ENCODE measurements around the gene TENM3.

The TENM3 gene

DNA sequence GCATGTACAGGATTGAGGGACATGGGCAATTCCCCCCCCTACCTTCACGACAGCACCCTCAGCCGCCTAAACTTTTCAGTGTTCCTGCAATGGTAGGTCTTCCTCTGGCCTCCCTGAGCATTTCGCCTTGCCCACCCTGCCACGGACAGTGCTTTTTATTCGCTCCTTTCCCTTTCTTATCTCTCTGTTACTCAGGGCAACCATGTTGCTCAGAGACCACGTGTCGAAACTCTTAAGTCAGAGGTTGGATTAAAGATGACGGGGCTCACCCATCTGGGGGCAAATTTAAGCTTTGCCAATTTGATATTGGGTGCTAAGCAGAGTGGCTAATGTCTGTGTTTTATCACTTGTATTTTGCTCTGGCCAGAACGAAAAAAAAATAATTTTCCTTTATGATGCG, 20.4 kb downstream of the TENM3 start:
- TF ChIP-seq, protein P1, sequence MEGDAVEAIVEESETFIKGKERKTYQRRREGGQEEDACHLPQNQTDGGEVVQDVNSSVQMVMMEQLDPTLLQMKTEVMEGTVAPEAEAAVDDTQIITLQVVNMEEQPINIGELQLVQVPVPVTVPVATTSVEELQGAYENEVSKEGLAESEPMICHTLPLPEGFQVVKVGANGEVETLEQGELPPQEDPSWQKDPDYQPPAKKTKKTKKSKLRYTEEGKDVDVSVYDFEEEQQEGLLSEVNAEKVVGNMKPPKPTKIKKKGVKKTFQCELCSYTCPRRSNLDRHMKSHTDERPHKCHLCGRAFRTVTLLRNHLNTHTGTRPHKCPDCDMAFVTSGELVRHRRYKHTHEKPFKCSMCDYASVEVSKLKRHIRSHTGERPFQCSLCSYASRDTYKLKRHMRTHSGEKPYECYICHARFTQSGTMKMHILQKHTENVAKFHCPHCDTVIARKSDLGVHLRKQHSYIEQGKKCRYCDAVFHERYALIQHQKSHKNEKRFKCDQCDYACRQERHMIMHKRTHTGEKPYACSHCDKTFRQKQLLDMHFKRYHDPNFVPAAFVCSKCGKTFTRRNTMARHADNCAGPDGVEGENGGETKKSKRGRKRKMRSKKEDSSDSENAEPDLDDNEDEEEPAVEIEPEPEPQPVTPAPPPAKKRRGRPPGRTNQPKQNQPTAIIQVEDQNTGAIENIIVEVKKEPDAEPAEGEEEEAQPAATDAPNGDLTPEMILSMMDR (IDR thresholded peaks at IDR 0.05; ENCODE audit: low read depth, low read length): no peak
- no peak overlapping the region for H3K4me3 ChIP-seq (ENCODE audit: low read depth, low read length)

DNA sequence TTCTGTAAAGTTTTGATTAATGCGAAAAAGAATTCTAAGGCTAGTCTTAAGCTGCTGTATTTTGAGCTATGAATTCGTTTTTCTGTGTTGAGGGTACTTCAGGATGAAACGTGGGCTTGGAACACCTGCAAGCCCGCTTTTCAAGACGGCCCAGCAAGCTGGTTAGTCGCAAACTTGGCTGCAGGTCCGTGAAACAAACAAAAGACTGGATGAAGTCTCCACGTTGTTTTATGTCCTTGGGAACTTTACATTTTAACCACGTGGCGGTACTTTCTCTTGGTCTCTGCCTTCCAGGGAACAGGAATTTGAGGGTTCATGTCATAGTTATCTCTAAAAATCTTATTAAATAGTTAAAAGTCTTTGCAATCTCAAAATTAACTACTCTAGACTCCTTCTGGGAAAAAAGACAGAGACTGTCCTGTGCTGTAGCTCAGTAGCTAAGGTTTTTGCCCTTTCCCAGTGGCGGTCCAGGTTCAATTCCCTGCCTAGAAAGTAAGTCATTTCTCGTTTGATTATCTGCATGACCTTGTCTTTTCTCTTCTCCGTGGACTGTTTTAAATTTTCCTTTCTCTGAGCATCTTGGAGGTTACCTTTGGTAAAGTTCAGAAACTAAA, 21.0 kb downstream of the TENM3 start:
- H3K4me3 ChIP-seq (ENCODE audit: low read depth, low read length): no peak overlapping the region
- TF ChIP-seq, protein P1 (IDR thresholded peaks at IDR 0.05; ENCODE audit: low read depth, low read length): no peak

DNA sequence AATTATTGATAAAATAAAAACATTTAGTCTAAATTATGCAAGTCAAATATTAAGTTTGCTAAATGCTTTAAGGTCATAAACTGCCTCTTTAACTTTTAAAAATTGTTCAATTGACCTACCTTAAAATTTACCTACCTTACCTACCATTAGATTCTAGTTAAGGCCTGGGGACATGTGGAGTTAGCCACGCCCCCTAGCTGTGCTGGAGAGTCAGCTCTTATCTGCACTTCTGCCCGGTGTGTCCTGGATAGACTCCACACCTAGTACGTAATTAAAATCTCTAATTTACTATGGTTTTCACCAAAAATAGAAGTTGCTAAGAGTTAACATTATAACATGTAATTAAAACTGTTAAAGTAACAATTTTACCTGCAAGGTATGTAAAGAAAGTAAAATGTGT, 22.7 kb downstream of the TENM3 start:
- TF ChIP-seq, protein P1 (IDR thresholded peaks at IDR 0.05; ENCODE audit: low read depth, low read length): no peak
- H3K4me3 ChIP-seq (ENCODE audit: low read depth, low read length): no peak overlapping the region

DNA sequence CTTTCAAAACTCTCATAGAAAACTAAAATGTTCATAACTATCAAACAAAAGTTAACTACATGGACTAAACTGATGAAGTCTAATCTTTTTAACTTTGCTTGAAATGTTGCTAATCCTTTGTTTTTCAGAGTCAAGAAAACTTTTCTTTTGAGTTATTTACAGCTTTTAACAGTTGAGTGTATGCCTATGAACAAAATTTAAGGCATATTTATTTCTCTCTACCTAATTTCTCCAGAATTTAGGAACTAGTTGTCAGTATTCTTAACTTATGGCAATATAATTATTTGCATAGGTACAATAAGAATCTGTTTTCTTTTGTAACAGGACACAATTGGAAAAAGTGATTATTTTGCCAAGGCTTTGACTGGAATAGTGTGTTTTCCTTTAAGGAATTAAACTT, 23.8 kb downstream of the TENM3 start:
- TF ChIP-seq, protein P1 (IDR thresholded peaks at IDR 0.05; ENCODE audit: low read depth, low read length): no peak

DNA sequence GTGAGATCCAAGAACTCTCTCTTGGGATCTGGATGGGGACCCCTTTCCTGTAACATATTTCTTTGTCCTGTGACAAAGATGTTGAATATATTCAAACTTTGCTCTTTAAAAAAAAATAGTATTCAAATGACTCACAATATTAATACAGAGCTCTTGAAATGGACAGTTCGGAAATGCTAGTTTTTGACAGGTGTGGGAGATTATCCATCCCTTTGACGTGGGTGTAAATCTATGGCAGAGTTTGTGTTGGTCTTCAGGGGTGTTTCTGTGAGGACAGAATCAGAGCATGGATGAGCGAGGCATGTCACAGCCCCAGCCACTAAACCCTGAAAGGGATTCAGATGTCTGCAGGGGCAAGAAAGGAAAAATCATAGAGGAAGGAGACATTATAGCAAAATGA, 25.8 kb downstream of the TENM3 start:
- TF ChIP-seq, protein P1 (IDR thresholded peaks at IDR 0.05; ENCODE audit: low read depth, low read length): no peak
- H3K4me3 ChIP-seq (ENCODE audit: low read depth, low read length): no peak overlapping the region

More for the DNA sequence above, 23.8 kb downstream of the TENM3 start:
- H3K4me3 ChIP-seq (ENCODE audit: low read depth, low read length): no peak overlapping the region

DNA sequence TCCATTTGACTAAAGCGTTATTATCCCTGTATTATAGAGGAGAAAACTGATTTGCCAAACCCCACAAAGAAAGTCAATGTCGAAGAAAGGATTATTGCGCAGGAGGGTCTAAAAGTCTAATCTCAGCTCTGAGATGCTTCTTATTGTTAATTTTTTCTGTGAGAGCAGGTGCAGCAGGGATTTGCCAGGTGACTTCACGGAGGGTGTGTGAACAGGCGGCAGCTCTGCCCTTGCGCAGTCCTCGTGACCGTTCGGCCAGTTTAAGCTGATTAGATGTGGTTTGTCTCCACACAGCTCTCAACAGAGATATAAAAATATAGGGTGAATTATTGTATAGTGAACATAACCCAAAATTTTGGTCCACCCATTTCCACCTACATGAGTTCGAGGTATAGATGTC, 28.5 kb downstream of the TENM3 start:
- no peak overlapping the region for H3K4me3 ChIP-seq (ENCODE audit: low read depth, low read length)
- TF ChIP-seq, protein P1 (IDR thresholded peaks at IDR 0.05; ENCODE audit: low read depth, low read length): no peak

DNA sequence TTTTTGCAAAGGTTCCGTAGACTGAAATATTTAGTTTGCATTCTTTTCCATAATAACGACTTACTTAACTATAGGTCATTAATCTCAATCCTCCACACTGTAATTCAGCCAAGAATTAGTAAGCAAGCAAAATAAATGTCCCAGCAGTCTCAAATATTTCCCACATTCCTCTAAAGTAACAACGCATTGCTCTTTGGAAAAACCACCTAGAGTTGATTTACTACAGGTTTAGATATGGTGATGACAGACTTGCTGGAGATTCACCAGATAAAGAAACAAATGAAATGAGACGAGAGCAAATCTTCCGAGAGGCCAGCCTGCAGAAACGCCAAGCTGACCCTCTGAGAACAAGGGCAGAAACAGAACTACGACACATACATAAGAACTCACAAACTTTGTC, 28.9 kb downstream of the TENM3 start:
- TF ChIP-seq, protein P1 (IDR thresholded peaks at IDR 0.05; ENCODE audit: low read depth, low read length): no peak
- no peak overlapping the region for H3K4me3 ChIP-seq (ENCODE audit: low read depth, low read length)
